ENCODE measurements around the gene LYPLAL1.

Gene LYPLAL1

GRCh38 chr1:219173758-219174459 is at the start of gene LYPLAL1:
Gene LYPLAL1, plus strand, starts transcription at chr1:219173878. Its CDS starts 13 bp downstream, at chr1:219173891.
- DNase-seq (ENCODE audit: low read depth), result peak; percentile 69

- no peak for DNase-seq (ENCODE audit: low read depth)
These were observed 49.5 kb upstream of the LYPLAL1 start for GRCh38 chr1:219124163-219124562.

GRCh38 chr1:219125342-219125741 is 48.3 kb upstream of the LYPLAL1 start:
- no peak for DNase-seq (ENCODE audit: low read depth)

- DNase-seq (ENCODE audit: low read depth), result peak; percentile 44
These were observed 47.3 kb upstream of the LYPLAL1 start for GRCh38 chr1:219126377-219126776.

- no peak for DNase-seq (ENCODE audit: low read depth)
These were observed 44.7 kb upstream of the LYPLAL1 start for GRCh38 chr1:219128957-219129356.

- no peak for DNase-seq (ENCODE audit: low read depth)
These were observed 43.2 kb upstream of the LYPLAL1 start for GRCh38 chr1:219130366-219130935.

GRCh38 chr1:219132939-219133338 is 40.7 kb upstream of the LYPLAL1 start:
- no peak for DNase-seq (ENCODE audit: low read depth)

- no peak for DNase-seq (ENCODE audit: low read depth)
These were observed 34.9 kb upstream of the LYPLAL1 start for GRCh38 chr1:219138747-219139146.

- DNase-seq (ENCODE audit: low read depth), result no peak
These were observed 33.3 kb upstream of the LYPLAL1 start for GRCh38 chr1:219140303-219140877.

GRCh38 chr1:219143735-219144134 is 29.9 kb upstream of the LYPLAL1 start:
- no peak for DNase-seq (ENCODE audit: low read depth)

- no peak for DNase-seq (ENCODE audit: low read depth)
These were observed 28.9 kb upstream of the LYPLAL1 start for GRCh38 chr1:219144658-219145315.

GRCh38 chr1:219147571-219148019 is 26.1 kb upstream of the LYPLAL1 start:
- no peak for DNase-seq (ENCODE audit: low read depth)

GRCh38 chr1:219149009-219149577 is 24.6 kb upstream of the LYPLAL1 start:
- no peak for DNase-seq (ENCODE audit: low read depth)

GRCh38 chr1:219149953-219150352 is 23.7 kb upstream of the LYPLAL1 start:
- no peak for DNase-seq (ENCODE audit: low read depth)

GRCh38 chr1:219150913-219151312 is 22.8 kb upstream of the LYPLAL1 start:
- no peak for DNase-seq (ENCODE audit: low read depth)

- DNase-seq (ENCODE audit: low read depth), result no peak
These were observed 22.2 kb upstream of the LYPLAL1 start for GRCh38 chr1:219151467-219151866.

GRCh38 chr1:219152751-219153150 is 20.9 kb upstream of the LYPLAL1 start:
- DNase-seq (ENCODE audit: low read depth), result no peak

GRCh38 chr1:219153723-219154122 is 20.0 kb upstream of the LYPLAL1 start:
- no peak for DNase-seq (ENCODE audit: low read depth)

GRCh38 chr1:219155135-219155534 is 18.5 kb upstream of the LYPLAL1 start:
- no peak for DNase-seq (ENCODE audit: low read depth)

GRCh38 chr1:219159946-219160645 is 13.6 kb upstream of the LYPLAL1 start:
- DNase-seq (ENCODE audit: low read depth), result no peak

GRCh38 chr1:219160967-219161366 is 12.7 kb upstream of the LYPLAL1 start:
- DNase-seq (ENCODE audit: low read depth), result no peak

GRCh38 chr1:219161371-219161770 is 12.3 kb upstream of the LYPLAL1 start:
- no peak for DNase-seq (ENCODE audit: low read depth)
